ENCODE measurements around the gene FOXF1.
A peak's percentile ranks its signal among the peaks of the same experiment; 100 is the strongest.

FOXF1 gene

DNA sequence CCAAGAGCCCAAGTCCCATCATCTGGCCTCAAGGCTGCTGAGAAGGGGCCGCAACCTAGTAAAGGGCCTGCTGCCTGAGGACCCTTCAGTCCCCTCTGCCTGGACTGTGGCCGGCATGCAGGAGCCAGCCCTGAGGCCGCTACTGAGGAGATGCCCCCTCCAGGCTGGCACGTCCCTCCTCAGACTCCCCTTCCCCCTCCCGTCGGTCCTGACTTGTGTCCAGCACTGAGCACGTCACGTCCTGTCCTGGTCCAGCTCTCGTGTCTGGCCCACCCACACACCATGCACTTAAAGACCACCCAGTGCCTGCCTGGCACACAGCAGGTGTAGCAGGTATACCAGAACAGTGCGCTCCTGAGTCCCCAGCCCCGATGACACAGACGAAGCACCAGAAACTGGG lies 35.2 kb downstream of the FOXF1 start:
- in situ Hi-C loops (cut with MboI; ENCODE audit: low pct_unique_long_range_greater_than_20kb, low sequenced_read_pairs) = no loop called here

DNA sequence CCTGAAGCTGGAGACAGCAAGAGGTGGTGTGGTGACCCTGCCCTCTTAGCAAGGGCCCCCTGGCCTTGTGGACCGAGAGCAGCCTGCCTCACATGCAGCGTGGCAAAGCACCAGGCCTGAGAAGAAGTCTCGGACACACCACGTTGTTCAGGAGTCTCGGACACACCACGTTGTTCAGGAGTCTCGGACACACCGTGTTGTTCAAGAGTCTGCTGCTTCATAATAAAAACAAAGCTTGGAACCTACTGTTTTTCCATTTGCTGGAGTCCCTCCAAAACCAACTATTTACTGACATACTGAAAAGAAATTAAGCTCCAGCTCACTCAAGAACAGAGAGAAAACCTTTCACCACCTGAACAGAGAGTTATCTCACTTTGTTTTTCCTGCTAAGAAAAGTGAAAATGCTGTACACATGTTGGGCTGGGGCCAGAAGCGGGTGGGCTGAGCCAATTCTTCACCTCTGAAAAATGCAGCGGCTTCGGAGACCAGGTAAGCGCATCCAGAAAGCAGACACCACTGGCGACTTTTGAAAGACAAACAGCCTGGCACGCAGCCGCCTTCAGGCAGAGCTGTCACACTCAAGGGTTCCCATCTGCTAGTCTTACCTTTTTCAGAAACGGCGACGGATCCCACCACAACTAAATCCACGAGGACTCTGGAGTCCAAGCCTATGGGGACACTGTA lies 35.8 kb downstream of the FOXF1 start:
- DNase-seq = no peak

More for the DNA sequence above, 35.2 kb downstream of the FOXF1 start:
- no peak for DNase-seq

GRCh38 chr16:86546638-86547013 lies 36.3 kb downstream of the FOXF1 start:
- in situ Hi-C loops (cut with MboI; ENCODE audit: low pct_unique_long_range_greater_than_20kb, low sequenced_read_pairs) = no loop called here
- DNase-seq = no peak

More for the DNA sequence above, 35.8 kb downstream of the FOXF1 start:
- in situ Hi-C loops (cut with MboI; ENCODE audit: low pct_unique_long_range_greater_than_20kb, low sequenced_read_pairs) = no loop called here

- in situ Hi-C loops (cut with MboI; ENCODE audit: low pct_unique_long_range_greater_than_20kb, low sequenced_read_pairs) = no loop called here
- DNase-seq = no peak
These were observed 37.0 kb downstream of the FOXF1 start for GRCh38 chr16:86547286-86547685.

- no peak for DNase-seq
- in situ Hi-C loops (cut with MboI; ENCODE audit: low pct_unique_long_range_greater_than_20kb, low sequenced_read_pairs) = no loop called here
These were observed 39.0 kb downstream of the FOXF1 start for GRCh38 chr16:86549076-86549892.

GRCh38 chr16:86549893-86550190 lies 39.5 kb downstream of the FOXF1 start:
- in situ Hi-C loops (cut with MboI; ENCODE audit: low pct_unique_long_range_greater_than_20kb, low sequenced_read_pairs) = loop anchor here (25.0 kb wide), 1 partner anchor 512 kb away; no protein-coding TSS in a partner anchor
- no peak for DNase-seq

GRCh38 chr16:86550281-86550680 lies 40.0 kb downstream of the FOXF1 start:
- in situ Hi-C loops (cut with MboI; ENCODE audit: low pct_unique_long_range_greater_than_20kb, low sequenced_read_pairs) = loop anchor here (25.0 kb wide), 1 partner anchor 512 kb away; no protein-coding TSS in a partner anchor
- DNase-seq = no peak

GRCh38 chr16:86553356-86553755 lies 43.0 kb downstream of the FOXF1 start:
- DNase-seq = no peak
- in situ Hi-C loops (cut with MboI; ENCODE audit: low pct_unique_long_range_greater_than_20kb, low sequenced_read_pairs) = loop anchor here (25.0 kb wide), 1 partner anchor 509 kb away; no protein-coding TSS in a partner anchor

DNA sequence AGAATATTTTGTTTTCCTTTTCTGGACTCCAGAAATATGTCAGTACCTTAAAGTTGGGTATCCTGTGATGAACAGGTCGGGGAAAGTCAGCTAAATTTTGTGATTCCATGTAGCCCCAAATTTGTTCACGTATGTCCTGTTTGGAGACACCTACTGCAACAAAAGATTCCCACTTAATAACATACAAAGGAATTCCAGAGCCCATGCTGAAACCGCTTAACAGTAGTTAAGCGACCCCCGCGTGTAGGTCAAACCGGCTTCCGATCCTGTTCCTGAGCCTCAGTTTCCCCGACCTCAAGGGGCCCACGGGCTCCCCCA lies 44.2 kb downstream of the FOXF1 start:
- no peak for DNase-seq
- in situ Hi-C loops (cut with MboI; ENCODE audit: low pct_unique_long_range_greater_than_20kb, low sequenced_read_pairs) = loop anchor here (25.0 kb wide), 1 partner anchor 508 kb away; no protein-coding TSS in a partner anchor

DNA sequence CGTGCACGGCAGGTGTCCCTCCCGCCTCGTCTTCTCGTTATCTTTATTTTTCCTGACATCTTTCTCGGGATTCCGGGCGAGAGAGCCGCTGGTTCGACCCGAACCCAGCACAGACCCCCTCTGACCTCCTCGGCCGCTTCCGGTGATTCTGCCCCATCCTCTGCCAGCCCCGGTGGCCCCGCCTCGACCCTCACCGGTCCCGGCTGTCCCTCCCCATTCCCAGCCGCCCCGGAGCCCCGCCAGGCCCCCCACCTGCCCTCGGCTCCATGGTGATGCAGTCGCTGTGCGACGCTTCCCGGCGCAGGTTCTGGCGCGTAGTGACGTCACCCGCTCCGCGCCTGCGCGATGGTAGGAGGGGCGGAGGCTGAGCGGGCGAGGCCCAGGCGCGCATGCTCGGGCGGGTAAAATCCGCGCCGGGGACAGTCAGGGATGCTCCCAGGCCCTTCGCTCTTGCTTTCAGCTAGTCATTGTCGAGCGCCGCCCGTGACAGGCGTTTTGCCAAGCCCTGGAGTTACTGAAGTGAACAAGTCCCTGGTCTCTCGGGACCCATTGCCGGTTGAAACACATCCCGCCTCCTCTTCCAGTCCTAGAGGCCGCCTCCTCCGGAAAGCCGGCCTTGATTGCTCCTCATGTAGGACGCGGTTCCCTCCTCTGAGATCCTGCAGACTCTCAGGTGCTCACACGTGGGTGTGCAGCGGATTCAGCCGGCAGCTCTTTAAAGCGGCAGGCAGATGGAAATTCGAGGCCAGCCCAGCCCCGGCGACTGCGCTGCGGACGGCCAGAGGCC lies 44.8 kb downstream of the FOXF1 start, which contains the start of gene MTHFSD:
TSS of gene MTHFSD (minus strand) at position 319 of the 787 bp plus-strand sequence. CDS start at position 268, 51 bp downstream.
- in situ Hi-C loops (cut with MboI; ENCODE audit: low pct_unique_long_range_greater_than_20kb, low sequenced_read_pairs) = loop anchor here (25.0 kb wide), 1 partner anchor 507 kb away; no protein-coding TSS in a partner anchor

GRCh38 chr16:86555704-86556075 lies 45.4 kb downstream of the FOXF1 start:
- in situ Hi-C loops (cut with MboI; ENCODE audit: low pct_unique_long_range_greater_than_20kb, low sequenced_read_pairs) = loop anchor here (25.0 kb wide), 1 partner anchor 507 kb away; no protein-coding TSS in a partner anchor
- DNase-seq = no peak

More for the DNA sequence above, 44.8 kb downstream of the FOXF1 start, which contains the start of gene MTHFSD:
- DNase-seq = peak; percentile 86

DNA sequence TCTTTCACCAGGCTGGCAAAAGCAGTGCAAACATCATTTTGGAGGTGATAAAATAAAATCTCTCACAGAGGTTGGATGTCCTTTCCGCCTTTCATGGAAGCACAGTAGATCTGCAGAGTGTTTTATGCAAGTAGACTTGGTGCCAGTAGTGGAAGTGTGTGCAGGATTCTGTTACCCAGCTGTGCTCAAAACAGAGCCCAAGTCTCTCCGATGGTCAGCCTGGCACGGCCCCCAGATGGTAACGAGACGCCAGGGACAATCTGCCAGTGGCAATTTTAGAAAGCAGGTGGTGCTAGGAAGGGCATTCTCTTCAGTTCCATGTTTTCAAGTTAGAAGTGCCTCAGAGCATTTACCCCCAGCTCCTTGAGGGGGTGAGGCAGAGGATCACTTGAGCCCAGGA lies 46.2 kb downstream of the FOXF1 start:
- in situ Hi-C loops (cut with MboI; ENCODE audit: low pct_unique_long_range_greater_than_20kb, low sequenced_read_pairs) = loop anchor here (25.0 kb wide), 1 partner anchor 506 kb away; no protein-coding TSS in a partner anchor
- DNase-seq = no peak

DNA sequence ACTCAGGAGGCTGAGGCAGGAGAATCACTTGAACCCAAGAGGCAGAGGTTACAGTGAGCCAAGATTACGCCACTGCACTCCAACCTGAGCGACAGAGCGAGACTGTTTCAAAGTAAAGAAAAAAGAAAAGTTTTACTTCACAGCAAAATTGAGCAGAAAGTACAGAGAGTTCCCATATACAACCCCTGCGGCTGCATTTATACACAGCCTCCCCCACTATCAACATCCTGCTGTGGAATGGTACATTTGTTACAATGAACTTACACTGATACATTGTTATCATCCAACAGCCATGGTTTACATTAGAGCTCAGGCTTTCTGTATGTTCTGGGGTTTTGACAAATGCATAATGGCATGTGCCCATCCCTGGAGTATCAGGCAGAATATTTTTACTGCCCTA lies 47.3 kb downstream of the FOXF1 start:
- no peak for DNase-seq
- in situ Hi-C loops (cut with MboI; ENCODE audit: low pct_unique_long_range_greater_than_20kb, low sequenced_read_pairs) = loop anchor here (25.0 kb wide), 1 partner anchor 505 kb away; no protein-coding TSS in a partner anchor

GRCh38 chr16:86558355-86559193 lies 48.2 kb downstream of the FOXF1 start:
- no peak for DNase-seq
- in situ Hi-C loops (cut with MboI; ENCODE audit: low pct_unique_long_range_greater_than_20kb, low sequenced_read_pairs) = loop anchor here (25.0 kb wide), 1 partner anchor 504 kb away; no protein-coding TSS in a partner anchor

- DNase-seq = no peak
- in situ Hi-C loops (cut with MboI; ENCODE audit: low pct_unique_long_range_greater_than_20kb, low sequenced_read_pairs) = loop anchor here (25.0 kb wide), 1 partner anchor 502 kb away; no protein-coding TSS in a partner anchor
These were observed 49.5 kb downstream of the FOXF1 start for GRCh38 chr16:86559802-86560305.

DNA sequence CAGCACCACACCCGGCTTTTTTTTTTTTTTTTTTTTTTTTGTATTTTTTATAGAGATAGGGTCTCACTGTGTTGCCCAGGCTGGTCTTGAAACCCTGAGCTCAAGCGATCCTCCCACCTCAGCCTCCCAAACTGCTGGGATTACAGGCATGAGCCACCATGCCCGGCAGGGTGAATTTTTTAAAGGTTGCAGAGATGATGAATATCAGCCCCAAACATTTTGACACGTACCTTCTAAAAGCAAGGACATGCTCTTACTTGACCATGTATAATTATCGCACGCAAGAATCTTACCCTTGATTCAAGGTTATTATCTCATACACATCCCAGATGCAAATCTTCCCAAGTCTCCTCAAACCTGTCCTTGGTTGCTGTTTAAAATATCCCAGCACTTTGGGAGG lies 52.0 kb downstream of the FOXF1 start:
- in situ Hi-C loops (cut with MboI; ENCODE audit: low pct_unique_long_range_greater_than_20kb, low sequenced_read_pairs) = loop anchor here (25.0 kb wide), 1 partner anchor 500 kb away; no protein-coding TSS in a partner anchor
- DNase-seq = no peak

DNA sequence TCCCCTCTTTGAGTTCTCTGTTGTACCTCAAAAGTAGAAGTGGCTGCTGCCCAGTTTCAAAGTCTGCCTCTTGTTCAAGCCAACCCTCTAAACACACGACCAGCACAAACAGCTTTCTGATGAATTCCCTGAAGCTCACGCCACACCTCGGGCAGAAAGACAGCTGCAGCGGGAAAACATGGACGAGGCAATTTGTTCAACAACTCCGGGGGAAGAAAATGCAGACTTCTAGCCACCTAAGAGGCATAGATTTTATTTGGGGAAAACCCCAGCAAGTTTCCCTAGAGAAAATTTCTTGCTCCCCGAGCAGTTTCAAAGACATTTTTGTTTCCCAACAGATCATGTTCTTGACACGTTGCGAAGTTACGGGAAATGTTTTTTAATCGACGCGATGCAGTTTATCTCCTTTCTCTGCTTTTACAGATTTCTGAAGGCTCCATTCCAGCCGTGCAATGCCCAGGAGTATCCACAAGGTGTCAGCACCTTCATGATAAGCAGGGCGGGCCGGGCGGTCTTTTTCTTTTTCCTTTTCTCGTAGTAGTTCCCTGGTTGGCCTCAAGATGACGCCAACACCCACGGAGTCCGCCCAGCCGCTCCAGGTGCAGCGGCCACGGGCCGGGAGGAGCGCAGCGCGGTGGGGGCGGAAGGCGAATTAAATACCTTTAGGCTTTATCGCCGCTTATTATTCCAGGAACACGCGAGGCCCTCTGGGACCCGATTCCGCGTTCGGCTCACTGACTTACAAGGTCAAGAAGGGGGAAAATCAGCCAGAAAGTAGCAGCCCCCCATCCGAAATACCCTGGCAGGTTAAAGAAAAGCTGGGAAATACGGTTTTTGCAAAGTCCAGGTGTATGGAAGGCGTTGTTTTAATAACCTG lies 53.4 kb downstream of the FOXF1 start:
- DNase-seq = peak; percentile 92
- in situ Hi-C loops (cut with MboI; ENCODE audit: low pct_unique_long_range_greater_than_20kb, low sequenced_read_pairs) = loop anchor here (25.0 kb wide), 1 partner anchor 499 kb away; no protein-coding TSS in a partner anchor

Data from KBM-7 (cell line).